Heart left ventricle (tissue), 16 donors: ENCODE results near the gene CHID1. TPM values are rescaled to one million over a fixed set of nuclear protein-coding genes. Genes with fewer than 3 reads are reported as not detected.

Source experiments
- ATAC-seq, 4 donors: fragments of 200-7000 bp; cut with Tn5 transposase; one replicate each; pipeline ENCODE4 v1.9.1; 2020 to 2022; ENCODE audit warnings: moderate library complexity in 4 of 4, mild to moderate bottlenecking in 3 of 4, moderate number of reproducible peaks in 1 of 4
- DNase-seq, 5 donors: peaks; one replicate each; pipeline ENCODE4 v3.0.0-alpha.2; 2020
- H3K27ac ChIP-seq, 12 donors: fragments of 200-600 bp; sonication (generic) in 4 of 12; one replicate each; pipeline versions ENCODE4 v1.5.0 to v1.8.0; 2016 to 2022; ENCODE audit warnings: mild to moderate bottlenecking in 2 of 12
- H3K27me3 ChIP-seq, 9 donors: fragments of 200-600 bp; sonication (generic) in 2 of 9; one replicate each; pipeline versions ENCODE4 v1.5.1 to v1.8.0; 2016 to 2022; ENCODE audit warnings: mild to moderate bottlenecking in 3 of 9
- H3K36me3 ChIP-seq, 9 donors: fragments of 200-600 bp; sonication (generic) in 2 of 9; one replicate each; pipeline versions ENCODE4 v1.5.0 to v1.8.0; 2018 to 2022; ENCODE audit warnings: mild to moderate bottlenecking in 2 of 9
- H3K4me1 ChIP-seq, 12 donors: fragments of 200-600 bp; sonication (generic) in 4 of 12; one replicate each; pipeline versions ENCODE4 v1.5.0 to v1.8.0; 2016 to 2022; ENCODE audit warnings: mild to moderate bottlenecking in 3 of 12
- H3K4me3 ChIP-seq, 12 donors: fragments of 200-600 bp; sonication (generic) in 4 of 12; one replicate each; pipeline versions ENCODE4 v1.5.0 to v1.8.0; 2017 to 2022; ENCODE audit warnings: mild to moderate bottlenecking in 9 of 12, moderate library complexity in 4 of 12
- H3K9me3 ChIP-seq, 12 donors: fragments of 200-600 bp; sonication (generic) in 4 of 12; one replicate each; pipeline versions ENCODE4 v1.5.0 to v1.8.0; 2016 to 2022; ENCODE audit warnings: mild to moderate bottlenecking in 1 of 12
- POLR2A ChIP-seq, 2 donors: fragments of 450-650 bp; IDR thresholded peaks; one replicate each; pipeline ENCODE4 v1.6.1; 2017; ENCODE audit warnings: antibody characterized with exemption in 2 of 2, mild to moderate bottlenecking in 2 of 2, moderate library complexity in 2 of 2
- WGBS, 4 donors: extraction: QIAGEN DNeasy Blood & Tissue Kit in 2 of 4; methylation state at CpG; one replicate each; pipeline versions ENCODE4 v1.1.5 to v1.1.7; 2013 to 2018; 5-methylcytosine and 5-hydroxymethylcytosine counted together
- intact Hi-C, 10 donors: fragments of 100-400 bp; cut with DNase I; formaldehyde crosslinking; loops; one replicate each; pipeline versions ENCODE4 v1.11.1 to v1.14.2; 2022
- polyA plus RNA-seq, 2 donors: library from polyadenylated mRNA; stranded (reverse); fragments of 200-250 nt; gene quantifications; one replicate each; pipeline ENCODE4 v1.2.3, GENCODE V29; 2013
- total RNA-seq, 9 donors: library from RNA; depleted of rRNA in 2 of 9; stranded (reverse); fragments of >200 nt in 2 of 9; fragmentation: NEBNext Ultra II Directional in 3 of 9; extraction: Animal tissue kit (Norgen Biotek cat#: 25700) in 3 of 9; gene quantifications; one replicate each; pipeline versions ENCODE4 v1.1.0 to v1.2.4, GENCODE V29; 2016 to 2023
- TF ChIP-seq, protein P1 (sequence below), 12 donors: fragments of 200-600 bp; sonication (generic) in 4 of 12; IDR thresholded peaks; one replicate each; pipeline versions ENCODE4 v1.5.0 to v1.8.0; 2018 to 2022; ENCODE audit warnings: antibody characterized with exemption in 12 of 12, mild to moderate bottlenecking in 5 of 12
- donor health status: ischemic (EF 13 %, LVEDD 7.1; RV severe dilation, severe dysfunction).
- donor health status: healthy with polysubstance abuse.
- donor health status: DM: no; HTN: yes; CAD: no.
- donor health status: DM: no; HTN: no; CAD: no.
- donor health status: ischemic (EF 25% LVEDD 6.9; RV normal size, moderate dysfunction).
- donor health status: ischemic (EF 25% LVEDD 5.7; RV mildly dilated, moderate dysfunction).
- donor health status: healthy.
- donor health status: DM: yes; HTN: yes; CAD: no.
- donor health status: ischemic (EF 35%, LVEDD 5.7; RV mildly dilated, moderate dysfunction).
- donor health status: nonischemic (EF 11% LVEDD 7.7; RV severe dilation, severe dysfunction).
- donor health status: DM: yes; HTN: yes; CAD: no.
- donor health status: PGD.
- donor health status: ischemic (EF 29% LVEDD 5.4; RV normal size, mild dysfunction).
- donor health status: nonischemic (EF 23%, LVEDD 6.1; RV moderate dilation, normal function).

The CHID1 gene
- total and polyA plus RNA-seq, 11 donors: 30.8 to 87.7 (median 55.3) TPM

GRCh38 chr11:862081-862661, 48.4 kb downstream of the CHID1 start:
- DNase-seq: peak in 1 of 5 donors; percentile 50
- no peak for TF ChIP-seq POLR2A (IDR thresholded peaks at IDR 0.05)
- TF ChIP-seq, protein P1, sequence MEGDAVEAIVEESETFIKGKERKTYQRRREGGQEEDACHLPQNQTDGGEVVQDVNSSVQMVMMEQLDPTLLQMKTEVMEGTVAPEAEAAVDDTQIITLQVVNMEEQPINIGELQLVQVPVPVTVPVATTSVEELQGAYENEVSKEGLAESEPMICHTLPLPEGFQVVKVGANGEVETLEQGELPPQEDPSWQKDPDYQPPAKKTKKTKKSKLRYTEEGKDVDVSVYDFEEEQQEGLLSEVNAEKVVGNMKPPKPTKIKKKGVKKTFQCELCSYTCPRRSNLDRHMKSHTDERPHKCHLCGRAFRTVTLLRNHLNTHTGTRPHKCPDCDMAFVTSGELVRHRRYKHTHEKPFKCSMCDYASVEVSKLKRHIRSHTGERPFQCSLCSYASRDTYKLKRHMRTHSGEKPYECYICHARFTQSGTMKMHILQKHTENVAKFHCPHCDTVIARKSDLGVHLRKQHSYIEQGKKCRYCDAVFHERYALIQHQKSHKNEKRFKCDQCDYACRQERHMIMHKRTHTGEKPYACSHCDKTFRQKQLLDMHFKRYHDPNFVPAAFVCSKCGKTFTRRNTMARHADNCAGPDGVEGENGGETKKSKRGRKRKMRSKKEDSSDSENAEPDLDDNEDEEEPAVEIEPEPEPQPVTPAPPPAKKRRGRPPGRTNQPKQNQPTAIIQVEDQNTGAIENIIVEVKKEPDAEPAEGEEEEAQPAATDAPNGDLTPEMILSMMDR (IDR thresholded peaks at IDR 0.05): no peak
- peaks cover 4 to 25% (median 12%) of the 10 kb centered on the region in 12 donors for H3K4me1 ChIP-seq

DNA sequence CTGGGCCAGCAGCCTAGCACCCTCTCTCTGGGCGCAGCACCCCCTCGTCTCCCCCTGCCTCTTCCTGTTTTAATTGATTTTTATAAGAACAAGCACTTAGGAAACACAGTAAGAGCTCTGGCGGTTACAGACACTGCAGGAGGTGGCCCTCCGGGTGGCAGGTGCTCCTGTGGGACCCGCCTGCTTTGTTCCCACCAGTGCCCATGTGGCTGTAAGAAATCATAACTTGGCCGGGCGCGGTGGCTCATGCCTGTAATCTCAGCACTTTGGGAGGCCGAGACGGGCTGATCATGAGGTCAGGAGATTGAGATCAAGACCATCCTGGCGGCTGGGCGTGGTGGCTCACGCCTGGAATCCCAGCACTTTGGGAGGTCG, 49.5 kb downstream of the CHID1 start:
- Histone ChIP-seq H3K36me3 (peaks cover 0 to 36% (median 31%) of the 10 kb centered on the region in 9 donors), H3K9me3 (no peaks in the 10 kb centered on the region), H3K4me1 (peaks cover 4 to 36% (median 18%) of the 10 kb centered on the region in 12 donors), H3K4me3 (no peak overlapping the region), H3K27me3 (no peaks in the 10 kb centered on the region), H3K27ac (no peak overlapping the region)
- WGBS, 4 donors: 93 to 96% (median 94%) methylated on average over 14 of the region's 14 CpGs
- ATAC-seq (no peak), DNase-seq (no peak)
- TF ChIP-seq, protein P1 (IDR thresholded peaks at IDR 0.05): no peak
- no peak for TF ChIP-seq POLR2A (IDR thresholded peaks at IDR 0.05)
- intact Hi-C loops: no loop called here

More at GRCh38 chr11:862081-862661, 48.4 kb downstream of the CHID1 start:
- Histone ChIP-seq H3K36me3 (peaks cover 0 to 45% (median 35%) of the 10 kb centered on the region in 9 donors), H3K9me3 (no peaks in the 10 kb centered on the region), H3K27me3 (no peaks in the 10 kb centered on the region), H3K27ac (no peak overlapping the region), H3K4me3 (no peak overlapping the region)
- WGBS, 4 donors: 51 to 57% (median 54%) methylated on average over 6 to 20 of the region's 20 CpGs
- ATAC-seq: no peak
- intact Hi-C loops: no loop called here

DNA sequence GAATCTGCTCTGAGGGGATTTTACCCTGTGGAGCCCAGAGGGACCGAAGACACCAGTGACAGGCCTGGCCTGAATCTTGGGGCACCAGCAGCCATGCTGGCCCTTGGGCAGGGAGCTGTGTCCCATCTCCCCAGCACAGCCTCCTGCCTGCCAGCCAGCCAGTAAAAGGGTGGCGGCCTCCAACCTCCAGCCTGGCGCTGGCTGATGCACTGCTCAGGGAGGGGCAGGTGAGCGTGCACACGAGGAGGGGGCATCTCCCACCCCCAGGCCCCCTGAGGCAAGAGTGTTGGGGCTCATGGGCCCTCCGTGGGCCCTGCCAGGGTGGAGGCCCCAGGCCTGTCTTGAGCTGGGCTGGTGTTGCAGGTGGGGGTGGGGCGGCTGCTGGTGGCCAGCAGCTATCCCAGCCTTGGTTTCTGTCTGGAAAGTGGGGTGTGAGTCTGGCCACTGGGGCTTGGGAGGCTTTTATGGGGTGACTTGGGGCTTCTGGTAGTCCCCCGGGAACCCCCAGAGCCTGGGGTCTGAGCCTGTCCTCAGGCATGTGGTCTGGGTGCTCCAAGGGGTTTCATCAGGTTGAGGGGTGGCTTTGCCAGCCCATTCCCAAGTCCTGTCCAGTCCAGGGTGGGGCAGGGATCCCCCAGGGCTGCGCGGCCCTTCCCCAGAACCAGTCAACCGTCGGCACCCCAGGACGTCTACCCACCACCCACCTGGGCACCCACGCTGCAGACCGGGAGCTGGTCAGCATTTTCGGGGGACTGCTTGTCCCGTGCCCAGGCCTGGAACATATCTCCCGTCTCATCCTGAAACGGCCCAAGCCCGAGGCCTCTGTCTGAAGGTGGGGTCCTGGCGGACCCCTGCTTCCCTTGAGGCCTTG, 50.1 kb downstream of the CHID1 start:
- Histone ChIP-seq H3K4me3 (peak overlapping the region in 2 of 12 donors; percentile 5 to 31), H3K36me3 (peaks cover 0 to 32% (median 26%) of the 10 kb centered on the region in 9 donors), H3K4me1 (peaks cover 4 to 42% (median 18%) of the 10 kb centered on the region in 12 donors), H3K9me3 (no peaks in the 10 kb centered on the region), H3K27ac (peak overlapping the region in 8 of 12 donors; percentile 0 to 79 (median 58)), H3K27me3 (no peaks in the 10 kb centered on the region)
- 83 to 88% (median 87%) methylated on average over 9 to 21 of the region's 21 CpGs for WGBS, 4 donors
- no peak for TF ChIP-seq POLR2A (IDR thresholded peaks at IDR 0.05)
- TF ChIP-seq, protein P1 (IDR thresholded peaks at IDR 0.05): no peak
- ATAC-seq (no peak), DNase-seq (no peak)
- intact Hi-C loops: no loop called here
